Uterus (tissue), 2 donors: Measurements from ENCODE around the gene TMEM59L.

Experiments
- CTCF ChIP-seq, 4 experiments: fragments of 200-600 bp in 2 of 4; fragments of 450-650 bp in 2 of 4; sonication (generic) in 2 of 4; IDR thresholded peaks; one replicate each; pipeline ENCODE4 v1.5.1; 2016 to 2019; ENCODE audit warnings: antibody characterized with exemption in 4 of 4, mild to moderate bottlenecking in 2 of 4, moderate library complexity in 1 of 4
- POLR2A ChIP-seq, 2 donors: fragments of 450-650 bp; IDR thresholded peaks; one replicate each; pipeline ENCODE4 v1.6.1; 2016; ENCODE audit warnings: antibody characterized with exemption in 2 of 2, mild to moderate bottlenecking in 1 of 2, moderate library complexity in 1 of 2

- TF ChIP-seq POLR2A (IDR thresholded peaks at IDR 0.05) (no peak), CTCF (IDR thresholded peaks at IDR 0.05) (no peak)
These were observed 2.5 kb upstream of the TMEM59L start for GRCh38 chr19:18610245-18610555.
